ENCODE measurements around the gene DNAH9. TPM values are rescaled to one million over a fixed set of nuclear protein-coding genes. Genes with fewer than 3 reads are reported as not detected.

DNAH9 gene
- total and polyA plus RNA-seq, 4 donors: under 0.01 to 0.09 TPM; not detected in 2

GRCh38 chr17:11561702-11562101, 36.6 kb upstream of the DNAH9 start:
- Histone ChIP-seq H3K27me3 (ENCODE audit: control insufficient read depth in 4 of 4, insufficient read depth in 4 of 4, low read length in 3 of 4) (no peaks in the 10 kb centered on the region), H3K9me3 (ENCODE audit: control insufficient read depth in 4 of 4, low read length in 3 of 4) (no peaks in the 10 kb centered on the region), H3K27ac (ENCODE audit: low read depth in 1 of 2, low read length in 2 of 2) (no peak overlapping the region), H3K4me1 (ENCODE audit: control insufficient read depth in 4 of 4, insufficient read depth in 4 of 4, low read length in 3 of 4) (no peaks in the 10 kb centered on the region), H3K4me3 (ENCODE audit: low read depth in 1 of 3, low read length in 3 of 3) (no peak overlapping the region), H3K9ac (ENCODE audit: low read depth in 1 of 2, low read length in 2 of 2) (no peak overlapping the region), H3K36me3 (ENCODE audit: control insufficient read depth in 4 of 4, insufficient read depth in 3 of 4, low read depth in 1 of 4, low read length in 3 of 4) (no peaks in the 10 kb centered on the region)
- 53% methylated on average over 2 of the region's 2 CpGs for WGBS
- TF ChIP-seq HNF4A (conservative IDR thresholded peaks at IDR 0.05) (no peak), RAD21 (IDR thresholded peaks at IDR 0.05) (no peak), RXRA (IDR thresholded peaks at IDR 0.05) (no peak), FOXA2 (IDR thresholded peaks at IDR 0.05) (no peak), JUND (IDR thresholded peaks at IDR 0.05) (no peak), GABPA (IDR thresholded peaks at IDR 0.05 in 1 of 2, conservative IDR thresholded peaks at IDR 0.05 in 1 of 2) (no peak)
- no peak for DNase-seq (ENCODE audit: low spot score)

GRCh38 chr17:11564589-11565380, 33.5 kb upstream of the DNAH9 start:
- Histone ChIP-seq H3K9ac (ENCODE audit: low read depth in 1 of 2, low read length in 2 of 2) (no peak overlapping the region), H3K27me3 (ENCODE audit: control insufficient read depth in 4 of 4, insufficient read depth in 4 of 4, low read length in 3 of 4) (peaks cover 0 to 5% (median 0%) of the 10 kb centered on the region in 4 donors), H3K9me3 (ENCODE audit: control insufficient read depth in 4 of 4, low read length in 3 of 4) (no peaks in the 10 kb centered on the region), H3K27ac (ENCODE audit: low read depth in 1 of 2, low read length in 2 of 2) (no peak overlapping the region), H3K36me3 (ENCODE audit: control insufficient read depth in 4 of 4, insufficient read depth in 3 of 4, low read depth in 1 of 4, low read length in 3 of 4) (no peaks in the 10 kb centered on the region), H3K4me3 (ENCODE audit: low read depth in 1 of 3, low read length in 3 of 3) (no peak overlapping the region), H3K4me1 (ENCODE audit: control insufficient read depth in 4 of 4, insufficient read depth in 4 of 4, low read length in 3 of 4) (no peaks in the 10 kb centered on the region)
- 41% methylated on average over 3 of the region's 3 CpGs for WGBS
- no peak for DNase-seq (ENCODE audit: low spot score)
- TF ChIP-seq TAF1 (conservative IDR thresholded peaks at IDR 0.05): no peak
- TF ChIP-seq NR2F2 (IDR thresholded peaks at IDR 0.05): no peak
- TF ChIP-seq, protein P1, sequence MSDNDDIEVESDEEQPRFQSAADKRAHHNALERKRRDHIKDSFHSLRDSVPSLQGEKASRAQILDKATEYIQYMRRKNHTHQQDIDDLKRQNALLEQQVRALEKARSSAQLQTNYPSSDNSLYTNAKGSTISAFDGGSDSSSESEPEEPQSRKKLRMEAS (IDR thresholded peaks at IDR 0.05): no peak
- TF ChIP-seq GABPA (IDR thresholded peaks at IDR 0.05 in 1 of 2, conservative IDR thresholded peaks at IDR 0.05 in 1 of 2): no peak
- TF ChIP-seq HNF4G (IDR thresholded peaks at IDR 0.05): no peak
- TF ChIP-seq, protein P2, sequence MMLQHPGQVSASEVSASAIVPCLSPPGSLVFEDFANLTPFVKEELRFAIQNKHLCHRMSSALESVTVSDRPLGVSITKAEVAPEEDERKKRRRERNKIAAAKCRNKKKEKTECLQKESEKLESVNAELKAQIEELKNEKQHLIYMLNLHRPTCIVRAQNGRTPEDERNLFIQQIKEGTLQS (IDR thresholded peaks at IDR 0.05): no peak
- TF ChIP-seq YY1 (IDR thresholded peaks at IDR 0.05): no peak
- TF ChIP-seq EGR1 (IDR thresholded peaks at IDR 0.05; ENCODE audit: low read depth in 2 of 2): no peak
- TF ChIP-seq HNF4A (conservative IDR thresholded peaks at IDR 0.05): no peak
- TF ChIP-seq SP1 (IDR thresholded peaks at IDR 0.05): no peak
- no peak for TF ChIP-seq FOXA2 (IDR thresholded peaks at IDR 0.05)
- TF ChIP-seq RXRA (IDR thresholded peaks at IDR 0.05): no peak
- TF ChIP-seq JUND (IDR thresholded peaks at IDR 0.05): no peak
- no peak for TF ChIP-seq REST (IDR thresholded peaks at IDR 0.05)
- TF ChIP-seq, protein P3, sequence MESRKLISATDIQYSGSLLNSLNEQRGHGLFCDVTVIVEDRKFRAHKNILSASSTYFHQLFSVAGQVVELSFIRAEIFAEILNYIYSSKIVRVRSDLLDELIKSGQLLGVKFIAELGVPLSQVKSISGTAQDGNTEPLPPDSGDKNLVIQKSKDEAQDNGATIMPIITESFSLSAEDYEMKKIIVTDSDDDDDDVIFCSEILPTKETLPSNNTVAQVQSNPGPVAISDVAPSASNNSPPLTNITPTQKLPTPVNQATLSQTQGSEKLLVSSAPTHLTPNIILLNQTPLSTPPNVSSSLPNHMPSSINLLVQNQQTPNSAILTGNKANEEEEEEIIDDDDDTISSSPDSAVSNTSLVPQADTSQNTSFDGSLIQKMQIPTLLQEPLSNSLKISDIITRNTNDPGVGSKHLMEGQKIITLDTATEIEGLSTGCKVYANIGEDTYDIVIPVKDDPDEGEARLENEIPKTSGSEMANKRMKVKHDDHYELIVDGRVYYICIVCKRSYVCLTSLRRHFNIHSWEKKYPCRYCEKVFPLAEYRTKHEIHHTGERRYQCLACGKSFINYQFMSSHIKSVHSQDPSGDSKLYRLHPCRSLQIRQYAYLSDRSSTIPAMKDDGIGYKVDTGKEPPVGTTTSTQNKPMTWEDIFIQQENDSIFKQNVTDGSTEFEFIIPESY (IDR thresholded peaks at IDR 0.05): no peak
- no peak for TF ChIP-seq CTCF (IDR thresholded peaks at IDR 0.05; ENCODE audit: low read depth, low read length, missing input control)
- TF ChIP-seq FOXA1 (IDR thresholded peaks at IDR 0.05): no peak

Measured in liver (tissue), 9 donors.